RWPE1 (cell line): ENCODE results near the gene LRRC8A.

Experiments used
- CTCF ChIA-PET: fragments of 350-600 bp; sonication (Branson Sonifier 250); formaldehyde crosslinking; extraction: SDS; loops from one replicate; lab custom pipeline; 2021; lab: Yijun Ruan, JAX
- POLR2A ChIA-PET: fragments of 400-600 bp; formaldehyde crosslinking; extraction: SDS; loops from one replicate; lab custom pipeline; 2020; ENCODE audit warnings: antibody characterized with exemption; ENCODE audit not compliant: low non-redundant PET; lab: Yijun Ruan, JAX
- DNase-seq: peaks from one replicate; pipeline ENCODE4 v3.0.0; 2012; ENCODE audit warnings: low spot score
- H3K27ac ChIP-seq: fragments of 450-650 bp; 2 replicates; pipeline ENCODE4 v1.5.1; 2017
- CTCF ChIP-seq: fragments of 450-650 bp; conservative IDR thresholded peaks from 2 replicates; pipeline ENCODE4 v1.5.1; 2017; ENCODE audit warnings: low read depth, mild to moderate bottlenecking

Gene LRRC8A

DNA sequence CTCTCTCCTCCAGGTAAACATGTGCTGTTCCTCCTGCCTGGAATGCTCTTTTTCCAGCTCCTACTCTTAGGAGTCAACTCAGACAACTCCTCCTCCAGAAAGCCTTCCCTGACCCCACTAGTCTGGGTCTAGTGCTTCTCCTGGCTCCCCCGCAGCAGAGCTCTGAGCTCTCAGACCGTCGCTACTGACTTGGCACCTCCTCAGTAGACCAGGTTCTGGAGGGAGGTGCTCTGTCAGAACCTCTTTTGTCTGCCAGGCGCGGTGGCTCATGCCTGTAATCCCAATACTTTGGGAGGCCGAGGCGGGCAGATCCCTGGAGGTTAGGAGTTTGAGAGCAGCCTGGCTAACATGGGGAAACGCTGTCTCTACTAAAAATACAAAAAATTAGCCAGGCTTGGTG, 3.4 kb downstream of the LRRC8A start:
- peak overlapping the region; percentile 100 for H3K27ac ChIP-seq
- POLR2A ChIA-PET, result no interaction called here
- no peak for DNase-seq
- CTCF ChIA-PET, result interaction anchor here (0.6 to 1.0 kb wide), 2 partner anchors 20 to 878 kb away, joined by 3 read pairs; no protein-coding TSS in a partner anchor
- TF ChIP-seq CTCF, result no peak

GRCh38 chr9:128885798-128886197, 3.9 kb downstream of the LRRC8A start:
- ChIA-PET POLR2A (no interaction called here), CTCF (no interaction called here)
- no peak for TF ChIP-seq CTCF
- DNase-seq, result no peak
- peak overlapping the region; percentile 100 for H3K27ac ChIP-seq

- peak overlapping the region; percentile 100 for H3K27ac ChIP-seq
- ChIA-PET CTCF (interaction anchor here (0.7 kb wide), 1 partner anchor 24 kb away, joined by 3 read pairs; no protein-coding TSS in a partner anchor), POLR2A (interaction anchor here (0.6 kb wide), 1 partner anchor 38 kb away, joined by 7 read pairs; no protein-coding TSS in a partner anchor)
- TF ChIP-seq CTCF, result no peak
- DNase-seq, result no peak
These were observed 4.4 kb downstream of the LRRC8A start for GRCh38 chr9:128886211-128886891.

DNA sequence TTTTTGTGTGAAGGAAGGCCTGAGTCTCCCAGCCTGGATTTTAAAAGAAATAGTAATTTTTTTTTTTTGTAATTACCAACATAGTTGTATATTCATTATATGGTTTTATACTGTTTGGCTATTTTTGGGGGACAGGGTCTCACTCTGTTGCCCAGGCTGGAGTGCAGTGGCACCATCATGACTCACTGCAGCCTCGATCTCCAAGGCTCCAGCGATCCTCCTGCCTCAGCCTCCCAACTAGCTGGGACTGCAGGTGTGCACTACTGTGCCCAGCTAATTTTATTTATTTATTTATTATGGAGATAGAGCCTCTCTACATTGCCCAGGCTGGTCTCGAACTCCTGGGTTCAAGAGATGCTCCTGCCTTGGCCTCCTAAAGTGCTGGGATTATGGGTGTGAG, 5.1 kb downstream of the LRRC8A start:
- H3K27ac ChIP-seq, result peak overlapping the region; percentile 100
- TF ChIP-seq CTCF, result no peak
- POLR2A ChIA-PET, result no interaction called here
- CTCF ChIA-PET, result interaction anchor here (0.7 kb wide), 1 partner anchor 25 kb away, joined by 3 read pairs; no protein-coding TSS in a partner anchor
- DNase-seq, result no peak

- POLR2A ChIA-PET, result no interaction called here
- peak overlapping the region; percentile 100 for H3K27ac ChIP-seq
- CTCF ChIA-PET, result interaction anchor here (0.7 kb wide), 1 partner anchor 231 kb away, joined by 3 read pairs; the partner anchor contains the start of gene DYNC2I2
- no peak for TF ChIP-seq CTCF
- no peak for DNase-seq
These were observed 6.0 kb downstream of the LRRC8A start for GRCh38 chr9:128887914-128888350.

GRCh38 chr9:128891321-128892220, 9.6 kb downstream of the LRRC8A start:
- CTCF ChIA-PET, result interaction anchor here (0.6 to 1.7 kb wide), 7 partner anchors 13 to 73 kb away, joined by 3 to 6 read pairs (median 3); partner anchors contain the start of gene ENDOG

More at GRCh38 chr9:128891321-128892220, 9.6 kb downstream of the LRRC8A start:
- no peak for TF ChIP-seq CTCF
- H3K27ac ChIP-seq, result peak overlapping the region; percentile 100
- POLR2A ChIA-PET, result interaction anchor here (0.5 to 1.0 kb wide), 3 partner anchors 9 to 45 kb away, joined by 3 to 5 read pairs (median 4); no protein-coding TSS in a partner anchor
- DNase-seq, result no peak
